ENCODE data around the gene HTRA3. TPM values are rescaled to one million over a fixed set of nuclear protein-coding genes. Genes with fewer than 3 reads are reported as not detected.

Gene HTRA3
- total and polyA plus RNA-seq, 4 donors: 0.36 to 1.2 (median 1.1) TPM

DNA sequence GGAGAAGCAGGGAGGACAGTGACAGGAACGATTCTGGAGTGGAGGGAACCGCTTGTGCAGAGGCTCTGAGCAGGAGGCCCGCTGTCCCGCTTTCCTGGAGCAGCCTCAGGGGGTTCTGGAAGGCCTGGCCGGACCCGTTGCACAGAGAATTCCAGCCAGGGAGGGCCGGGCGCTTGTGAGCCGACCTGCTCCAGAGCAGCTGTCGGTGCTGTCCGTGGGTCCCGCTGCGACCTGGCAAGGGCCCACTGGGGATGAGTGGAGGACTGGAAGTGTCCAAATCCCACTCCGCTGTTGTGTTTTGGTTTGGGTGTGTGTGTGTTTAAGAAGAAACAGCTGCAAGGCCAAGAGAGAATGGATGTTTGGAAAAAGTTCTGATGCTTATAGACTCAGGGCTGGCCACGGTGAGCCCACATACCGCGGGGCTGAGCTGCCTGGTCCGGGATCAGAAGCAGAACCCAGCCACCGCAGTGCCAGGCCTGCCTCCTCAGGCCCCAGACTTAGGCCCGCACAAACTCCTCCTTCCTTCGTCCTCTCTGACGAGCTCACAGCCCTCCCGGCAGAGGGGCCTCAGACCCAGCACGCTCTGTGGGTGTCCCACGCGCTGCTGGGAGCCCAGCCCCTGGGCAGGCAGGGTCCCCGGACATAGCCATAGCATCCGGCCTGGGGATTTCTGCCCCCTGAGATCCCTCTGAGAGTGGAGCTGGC lies 73.9 kb downstream of the HTRA3 start:
- DNase-seq (ENCODE audit: low spot score): no peak
- Histone ChIP-seq H3K9ac (ENCODE audit: low read depth in 1 of 2, low read length in 2 of 2) (no peak overlapping the region), H3K4me1 (ENCODE audit: control insufficient read depth in 4 of 4, insufficient read depth in 4 of 4, low read length in 3 of 4) (no peaks in the 10 kb centered on the region), H3K27ac (ENCODE audit: low read depth in 1 of 2, low read length in 2 of 2) (no peak overlapping the region), H3K36me3 (ENCODE audit: control insufficient read depth in 4 of 4, insufficient read depth in 3 of 4, low read depth in 1 of 4, low read length in 3 of 4) (no peaks in the 10 kb centered on the region), H3K4me3 (ENCODE audit: low read depth in 1 of 3, low read length in 3 of 3) (no peak overlapping the region), H3K9me3 (ENCODE audit: control insufficient read depth in 4 of 4, low read length in 3 of 4) (no peaks in the 10 kb centered on the region), H3K27me3 (ENCODE audit: control insufficient read depth in 4 of 4, insufficient read depth in 4 of 4, low read length in 3 of 4) (no peaks in the 10 kb centered on the region)
- TF ChIP-seq CTCF (IDR thresholded peaks at IDR 0.05; ENCODE audit: low read depth, low read length, missing input control) (no peak), JUND (IDR thresholded peaks at IDR 0.05) (no peak), ZBTB33 (IDR thresholded peaks at IDR 0.05) (no peak), TAF1 (conservative IDR thresholded peaks at IDR 0.05) (no peak), FOXA2 (IDR thresholded peaks at IDR 0.05) (no peak), ATF3 (IDR thresholded peaks at IDR 0.05) (no peak), HNF4A (conservative IDR thresholded peaks at IDR 0.05) (no peak), HNF4G (IDR thresholded peaks at IDR 0.05) (no peak), YY1 (IDR thresholded peaks at IDR 0.05) (no peak), NR2F2 (IDR thresholded peaks at IDR 0.05) (no peak), EGR1 (IDR thresholded peaks at IDR 0.05; ENCODE audit: low read depth in 2 of 2) (no peak), RAD21 (IDR thresholded peaks at IDR 0.05) (no peak), RXRA (IDR thresholded peaks at IDR 0.05) (no peak), GABPA (IDR thresholded peaks at IDR 0.05 in 1 of 2, conservative IDR thresholded peaks at IDR 0.05 in 1 of 2) (no peak), SP1 (IDR thresholded peaks at IDR 0.05) (no peak), FOXA1 (IDR thresholded peaks at IDR 0.05) (no peak)
- TF ChIP-seq, protein P1, sequence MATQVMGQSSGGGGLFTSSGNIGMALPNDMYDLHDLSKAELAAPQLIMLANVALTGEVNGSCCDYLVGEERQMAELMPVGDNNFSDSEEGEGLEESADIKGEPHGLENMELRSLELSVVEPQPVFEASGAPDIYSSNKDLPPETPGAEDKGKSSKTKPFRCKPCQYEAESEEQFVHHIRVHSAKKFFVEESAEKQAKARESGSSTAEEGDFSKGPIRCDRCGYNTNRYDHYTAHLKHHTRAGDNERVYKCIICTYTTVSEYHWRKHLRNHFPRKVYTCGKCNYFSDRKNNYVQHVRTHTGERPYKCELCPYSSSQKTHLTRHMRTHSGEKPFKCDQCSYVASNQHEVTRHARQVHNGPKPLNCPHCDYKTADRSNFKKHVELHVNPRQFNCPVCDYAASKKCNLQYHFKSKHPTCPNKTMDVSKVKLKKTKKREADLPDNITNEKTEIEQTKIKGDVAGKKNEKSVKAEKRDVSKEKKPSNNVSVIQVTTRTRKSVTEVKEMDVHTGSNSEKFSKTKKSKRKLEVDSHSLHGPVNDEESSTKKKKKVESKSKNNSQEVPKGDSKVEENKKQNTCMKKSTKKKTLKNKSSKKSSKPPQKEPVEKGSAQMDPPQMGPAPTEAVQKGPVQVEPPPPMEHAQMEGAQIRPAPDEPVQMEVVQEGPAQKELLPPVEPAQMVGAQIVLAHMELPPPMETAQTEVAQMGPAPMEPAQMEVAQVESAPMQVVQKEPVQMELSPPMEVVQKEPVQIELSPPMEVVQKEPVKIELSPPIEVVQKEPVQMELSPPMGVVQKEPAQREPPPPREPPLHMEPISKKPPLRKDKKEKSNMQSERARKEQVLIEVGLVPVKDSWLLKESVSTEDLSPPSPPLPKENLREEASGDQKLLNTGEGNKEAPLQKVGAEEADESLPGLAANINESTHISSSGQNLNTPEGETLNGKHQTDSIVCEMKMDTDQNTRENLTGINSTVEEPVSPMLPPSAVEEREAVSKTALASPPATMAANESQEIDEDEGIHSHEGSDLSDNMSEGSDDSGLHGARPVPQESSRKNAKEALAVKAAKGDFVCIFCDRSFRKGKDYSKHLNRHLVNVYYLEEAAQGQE (IDR thresholded peaks at IDR 0.05): no peak
- TF ChIP-seq, protein P2, sequence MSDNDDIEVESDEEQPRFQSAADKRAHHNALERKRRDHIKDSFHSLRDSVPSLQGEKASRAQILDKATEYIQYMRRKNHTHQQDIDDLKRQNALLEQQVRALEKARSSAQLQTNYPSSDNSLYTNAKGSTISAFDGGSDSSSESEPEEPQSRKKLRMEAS (IDR thresholded peaks at IDR 0.05): no peak
- WGBS: 93% methylated on average over 28 of the region's 28 CpGs

Data from liver (tissue), 9 donors.